GM18519 (cell line): ENCODE data around the gene KCTD11.

Experiments
- ATAC-seq: cut with Tn5 transposase; IDR thresholded peaks from one replicate; pipeline ENCODE4 v1.9.1; 2021; ENCODE audit warnings: mild to moderate bottlenecking, moderate library complexity; ENCODE audit not compliant: unreplicated experiment, low FRiP score

KCTD11 gene

GRCh38 chr17:7396147-7396546, 44.2 kb downstream of the KCTD11 start:
- ATAC-seq: no peak

GRCh38 chr17:7398612-7399011, 46.6 kb downstream of the KCTD11 start:
- no peak for ATAC-seq

- no peak for ATAC-seq
Measured at GRCh38 chr17:7403043-7403726, 51.2 kb downstream of the KCTD11 start.

- ATAC-seq: no peak
Measured at GRCh38 chr17:7403727-7403976, 51.7 kb downstream of the KCTD11 start.

GRCh38 chr17:7403977-7404736, 52.2 kb downstream of the KCTD11 start, which contains the start of gene TMEM256:
TMEM256 (minus strand) TSS chr17:7404097; CDS start chr17:7404084, 13 bp downstream.
- peak; percentile 67 for ATAC-seq
